DOHH2 (cell line): Measurements from ENCODE around the gene ZBED2.

ENCODE experiments used
- H3F3A ChIP-seq: fragments of 200-600 bp; sonication (generic), shearing (Covaris generic); 2 replicates; pipeline ENCODE4 v1.6.0; 2016; ENCODE audit warnings: antibody characterized with exemption, mild to moderate bottlenecking; ENCODE audit not compliant: control insufficient read depth, insufficient read depth
- H3K27ac ChIP-seq: fragments of 200-600 bp; sonication (generic); 2 replicates; pipeline ENCODE4 v1.5.1; 2014; ENCODE audit warnings: low read depth, mild to moderate bottlenecking, low read length, moderate library complexity
- H3K27me3 ChIP-seq: fragments of 200-600 bp; sonication (generic); 2 replicates; pipeline ENCODE4 v1.6.1; 2014; ENCODE audit warnings: mild to moderate bottlenecking, low read length, mixed read lengths; ENCODE audit not compliant: control insufficient read depth
- H3K36me3 ChIP-seq: fragments of 200-600 bp; sonication (generic); 2 replicates; pipeline ENCODE4 v1.6.1; 2014; ENCODE audit warnings: mild to moderate bottlenecking, low read length, moderate library complexity, mixed read lengths; ENCODE audit not compliant: control insufficient read depth
- H3K4me1 ChIP-seq: fragments of 200-600 bp; sonication (generic); 2 replicates; pipeline ENCODE4 v1.6.1; 2014; ENCODE audit warnings: mild to moderate bottlenecking, low read length, mixed read lengths; ENCODE audit not compliant: control insufficient read depth
- H3K4me2 ChIP-seq: fragments of 200-600 bp; sonication (generic); 2 replicates; pipeline ENCODE4 v1.6.0; 2014; ENCODE audit warnings: mild to moderate bottlenecking, low read length, moderate library complexity
- H3K4me3 ChIP-seq: fragments of 200-600 bp; sonication (generic); 2 replicates; pipeline ENCODE4 v1.5.1; 2014; ENCODE audit warnings: mild to moderate bottlenecking, low read length, mixed read lengths
- H3K79me2 ChIP-seq: fragments of 200-600 bp; sonication (generic); 2 replicates; pipeline ENCODE4 v1.6.1; 2014; ENCODE audit warnings: mild to moderate bottlenecking, low read length, mixed read lengths; ENCODE audit not compliant: control insufficient read depth
- H3K9me2 ChIP-seq: fragments of 200-600 bp; sonication (generic); replicated peaks from 2 replicates; pipeline ENCODE4 v1.6.1; 2014; ENCODE audit warnings: mild to moderate bottlenecking, low read length, mixed read lengths; ENCODE audit not compliant: control insufficient read depth
- H3K9me3 ChIP-seq: fragments of 200-600 bp; sonication (generic); 2 replicates; pipeline ENCODE4 v1.6.1; 2014; ENCODE audit warnings: antibody characterized with exemption, low read length, mixed read lengths; ENCODE audit not compliant: control insufficient read depth, insufficient read depth
- H4K20me1 ChIP-seq: fragments of 200-600 bp; sonication (generic); 2 replicates; pipeline ENCODE4 v1.6.0; 2014; ENCODE audit warnings: low read depth, mild to moderate bottlenecking, antibody characterized with exemption, low read length, moderate library complexity; ENCODE audit not compliant: control insufficient read depth, insufficient read depth
- EZH2phosphoT487 ChIP-seq: fragments of 200-600 bp; sonication (generic); IDR thresholded peaks from 2 replicates; pipeline ENCODE4 v1.6.1; 2017; ENCODE audit warnings: borderline replicate concordance, mild to moderate bottlenecking, antibody characterized with exemption, low read length, moderate library complexity, mixed read lengths
- TF ChIP-seq, protein P1 (sequence below): fragments of 200-600 bp; sonication (generic); IDR thresholded peaks from one replicate; pipeline ENCODE4 v1.5.1; 2014; ENCODE audit warnings: antibody characterized with exemption, mild to moderate bottlenecking, low read depth, low read length; ENCODE audit not compliant: poor library complexity, severe bottlenecking

Gene ZBED2

DNA sequence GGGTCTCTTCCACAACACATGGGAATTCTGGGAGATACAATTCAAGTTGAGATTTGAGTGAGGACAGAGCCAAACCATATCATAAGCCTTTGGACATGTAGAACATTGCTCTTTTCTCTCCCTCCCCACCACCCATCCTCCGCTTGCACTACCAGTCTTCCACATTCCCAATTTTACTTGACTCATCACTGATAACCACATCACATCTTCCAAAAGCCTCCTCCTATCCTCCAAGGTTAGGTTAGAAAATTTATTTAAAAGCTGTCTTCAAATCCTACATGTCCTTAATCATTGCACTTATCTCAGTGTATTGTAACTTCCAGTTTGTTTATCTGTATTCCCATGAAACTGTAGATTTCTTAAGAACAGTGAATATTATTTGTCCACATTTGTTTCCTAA, 10.4 kb downstream of the ZBED2 start:
- no peak overlapping the region for H3K27ac ChIP-seq

DNA sequence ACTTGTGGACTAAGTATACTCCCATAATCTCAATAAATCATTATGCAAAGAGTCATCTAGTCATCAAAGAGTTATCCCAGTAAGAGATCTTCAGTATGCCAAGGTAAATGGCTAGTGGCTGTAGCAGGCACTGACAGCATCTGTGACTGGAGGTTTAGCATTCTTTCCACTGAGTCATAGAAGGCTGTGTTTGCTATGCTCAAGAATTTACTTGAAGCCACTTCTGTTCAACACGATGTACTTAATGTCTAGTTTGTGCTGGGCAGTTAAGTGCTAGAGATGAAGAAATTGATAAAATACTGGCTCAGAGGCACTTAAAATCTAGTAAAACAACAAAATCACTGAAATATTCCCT, 13.0 kb downstream of the ZBED2 start:
- H3K36me3 ChIP-seq = no peaks in the 10 kb centered on the region
- no peaks in the 10 kb centered on the region for H3K4me1 ChIP-seq
- TF ChIP-seq EZH2phosphoT487 = no peak
- TF ChIP-seq, protein P1, sequence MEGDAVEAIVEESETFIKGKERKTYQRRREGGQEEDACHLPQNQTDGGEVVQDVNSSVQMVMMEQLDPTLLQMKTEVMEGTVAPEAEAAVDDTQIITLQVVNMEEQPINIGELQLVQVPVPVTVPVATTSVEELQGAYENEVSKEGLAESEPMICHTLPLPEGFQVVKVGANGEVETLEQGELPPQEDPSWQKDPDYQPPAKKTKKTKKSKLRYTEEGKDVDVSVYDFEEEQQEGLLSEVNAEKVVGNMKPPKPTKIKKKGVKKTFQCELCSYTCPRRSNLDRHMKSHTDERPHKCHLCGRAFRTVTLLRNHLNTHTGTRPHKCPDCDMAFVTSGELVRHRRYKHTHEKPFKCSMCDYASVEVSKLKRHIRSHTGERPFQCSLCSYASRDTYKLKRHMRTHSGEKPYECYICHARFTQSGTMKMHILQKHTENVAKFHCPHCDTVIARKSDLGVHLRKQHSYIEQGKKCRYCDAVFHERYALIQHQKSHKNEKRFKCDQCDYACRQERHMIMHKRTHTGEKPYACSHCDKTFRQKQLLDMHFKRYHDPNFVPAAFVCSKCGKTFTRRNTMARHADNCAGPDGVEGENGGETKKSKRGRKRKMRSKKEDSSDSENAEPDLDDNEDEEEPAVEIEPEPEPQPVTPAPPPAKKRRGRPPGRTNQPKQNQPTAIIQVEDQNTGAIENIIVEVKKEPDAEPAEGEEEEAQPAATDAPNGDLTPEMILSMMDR = no peak
- no peaks in the 10 kb centered on the region for H3K9me3 ChIP-seq
- no peak overlapping the region for H3K27ac ChIP-seq
- no peak overlapping the region for H3K4me3 ChIP-seq
- no peaks in the 10 kb centered on the region for H4K20me1 ChIP-seq
- no peaks in the 10 kb centered on the region; the same call in 1 of the 2 replicates for H3K9me2 ChIP-seq
- 0 out of 2 replicates have a peak, but pooled peaks cover 3% of the 10 kb centered on the region for H3K27me3 ChIP-seq
- H3K79me2 ChIP-seq = no peaks in the 10 kb centered on the region
- no peak overlapping the region for H3K4me2 ChIP-seq
- H3F3A ChIP-seq = no peaks in the 10 kb centered on the region

More for the DNA sequence above, 10.4 kb downstream of the ZBED2 start:
- Histone ChIP-seq H3K4me2 (no peak overlapping the region), H3K4me1 (no peaks in the 10 kb centered on the region), H3K9me2 (no peaks in the 10 kb centered on the region; the same call in 1 of the 2 replicates), H3K79me2 (no peaks in the 10 kb centered on the region), H3F3A (no peaks in the 10 kb centered on the region), H3K9me3 (no peaks in the 10 kb centered on the region), H3K27me3 (0 out of 2 replicates have a peak, but pooled peaks cover 3% of the 10 kb centered on the region), H3K4me3 (no peak overlapping the region), H3K36me3 (no peaks in the 10 kb centered on the region), H4K20me1 (no peaks in the 10 kb centered on the region)
- no peak for TF ChIP-seq EZH2phosphoT487
- TF ChIP-seq, protein P1 = no peak

DNA sequence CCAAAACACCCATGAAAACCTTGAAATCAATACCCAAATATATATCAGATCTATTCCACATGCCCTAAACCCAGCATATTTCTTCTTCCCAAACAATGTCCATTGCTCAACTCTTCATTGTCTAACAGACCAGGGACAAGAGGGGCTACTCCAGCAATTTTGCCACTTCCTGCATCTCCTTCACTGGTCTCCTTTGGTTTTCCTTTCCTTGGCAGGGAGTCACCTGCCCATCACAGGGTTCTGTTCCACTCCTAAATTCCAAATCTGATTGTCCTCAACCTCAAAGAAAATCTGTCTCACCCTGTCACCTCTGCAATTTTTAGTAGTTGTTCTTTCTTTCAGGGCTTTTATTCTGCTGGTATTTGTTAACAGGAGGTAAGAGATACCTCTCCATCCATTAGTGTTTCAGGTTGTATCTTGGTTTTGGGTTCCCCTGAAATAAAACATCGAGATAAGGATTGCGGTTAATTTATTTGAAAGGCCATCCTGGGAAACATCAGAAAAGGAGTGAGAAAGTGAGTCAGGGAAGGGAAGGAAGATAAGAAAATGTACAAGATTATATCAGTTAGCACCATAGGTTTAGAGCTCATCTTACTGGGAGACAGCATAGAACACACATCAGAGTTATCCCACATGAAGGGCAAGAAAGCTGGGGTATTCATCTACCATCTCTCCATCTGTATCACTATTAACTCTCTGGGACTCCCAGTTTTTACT, 13.6 kb downstream of the ZBED2 start:
- no peak overlapping the region for H3K27ac ChIP-seq
- no peaks in the 10 kb centered on the region for H3K9me3 ChIP-seq
- H3K36me3 ChIP-seq = no peaks in the 10 kb centered on the region
- 0 out of 2 replicates have a peak, but pooled peaks cover 3% of the 10 kb centered on the region for H3K27me3 ChIP-seq
- H3K4me2 ChIP-seq = no peak overlapping the region
- TF ChIP-seq, protein P1 = no peak
- TF ChIP-seq EZH2phosphoT487 = no peak
- no peak overlapping the region for H3K4me3 ChIP-seq
- no peaks in the 10 kb centered on the region for H3F3A ChIP-seq
- H3K79me2 ChIP-seq = no peaks in the 10 kb centered on the region
- H4K20me1 ChIP-seq = no peaks in the 10 kb centered on the region
- no peaks in the 10 kb centered on the region; the same call in 1 of the 2 replicates for H3K9me2 ChIP-seq
- H3K4me1 ChIP-seq = no peaks in the 10 kb centered on the region
